Nucleus accumbens (tissue), 56 donors: ENCODE data around the gene OR14K1.
"Not testable (repeated sequence)": the region's sequence is repeated elsewhere in the genome, so short reads cannot be mapped to it uniquely, and the experiment has no call there.

Source experiments
- DNase-seq, 56 donors: peaks; one replicate each; lab custom pipeline; 2025; lab: John Stamatoyannopoulos, UW

The OR14K1 gene

GRCh38 chr1:247738315-247738714, at the start of gene OR14K1:
TSS of gene OR14K1 (plus strand) at chr1:247738615. CDS start at chr1:247738615, 0 bp downstream.
- no peak for DNase-seq

GRCh38 chr1:247701338-247701737, 37.1 kb upstream of the OR14K1 start:
- no peak for DNase-seq

- not testable (repeated sequence) for DNase-seq
Observed at GRCh38 chr1:247710681-247711080, 27.7 kb upstream of the OR14K1 start.

- no peak for DNase-seq
Observed at GRCh38 chr1:247713753-247714152, 24.7 kb upstream of the OR14K1 start.

GRCh38 chr1:247716546-247716945, 21.9 kb upstream of the OR14K1 start, which contains the start of gene OR6F1:
TSS of gene OR6F1 (minus strand) at chr1:247716646. CDS start at chr1:247712755, 3,891 bp downstream.
- DNase-seq: no peak

- DNase-seq: no peak
Observed at GRCh38 chr1:247721222-247721621, 17.2 kb upstream of the OR14K1 start.

- no peak for DNase-seq
Observed at GRCh38 chr1:247740721-247741120, 2.3 kb downstream of the OR14K1 start.

- DNase-seq: no peak
Observed at GRCh38 chr1:247741756-247742155, 3.3 kb downstream of the OR14K1 start.

- DNase-seq: not testable (repeated sequence)
Observed at GRCh38 chr1:247742215-247742760, 3.9 kb downstream of the OR14K1 start.

- DNase-seq: no peak
Observed at GRCh38 chr1:247746391-247746935, 8.0 kb downstream of the OR14K1 start.

GRCh38 chr1:247747616-247748015, 9.2 kb downstream of the OR14K1 start:
- DNase-seq: no peak

GRCh38 chr1:247748041-247748440, 9.6 kb downstream of the OR14K1 start, which contains the start of gene OR14A2:
TSS of gene OR14A2 (minus strand) at chr1:247748141.
- DNase-seq: no peak

- no peak for DNase-seq
Observed at GRCh38 chr1:247749870-247750269, 11.5 kb downstream of the OR14K1 start.

GRCh38 chr1:247754311-247754710, 15.9 kb downstream of the OR14K1 start:
- DNase-seq: not testable (repeated sequence)

GRCh38 chr1:247760456-247760855, 22.0 kb downstream of the OR14K1 start, which contains the start of gene OR1C1:
TSS of gene OR1C1 (minus strand) at chr1:247760556. CDS start at chr1:247758406, 2,150 bp downstream.
- no peak for DNase-seq

GRCh38 chr1:247769603-247770002, 31.2 kb downstream of the OR14K1 start:
- no peak for DNase-seq
